ENCODE results near the gene PIGZ.

Gene PIGZ

DNA sequence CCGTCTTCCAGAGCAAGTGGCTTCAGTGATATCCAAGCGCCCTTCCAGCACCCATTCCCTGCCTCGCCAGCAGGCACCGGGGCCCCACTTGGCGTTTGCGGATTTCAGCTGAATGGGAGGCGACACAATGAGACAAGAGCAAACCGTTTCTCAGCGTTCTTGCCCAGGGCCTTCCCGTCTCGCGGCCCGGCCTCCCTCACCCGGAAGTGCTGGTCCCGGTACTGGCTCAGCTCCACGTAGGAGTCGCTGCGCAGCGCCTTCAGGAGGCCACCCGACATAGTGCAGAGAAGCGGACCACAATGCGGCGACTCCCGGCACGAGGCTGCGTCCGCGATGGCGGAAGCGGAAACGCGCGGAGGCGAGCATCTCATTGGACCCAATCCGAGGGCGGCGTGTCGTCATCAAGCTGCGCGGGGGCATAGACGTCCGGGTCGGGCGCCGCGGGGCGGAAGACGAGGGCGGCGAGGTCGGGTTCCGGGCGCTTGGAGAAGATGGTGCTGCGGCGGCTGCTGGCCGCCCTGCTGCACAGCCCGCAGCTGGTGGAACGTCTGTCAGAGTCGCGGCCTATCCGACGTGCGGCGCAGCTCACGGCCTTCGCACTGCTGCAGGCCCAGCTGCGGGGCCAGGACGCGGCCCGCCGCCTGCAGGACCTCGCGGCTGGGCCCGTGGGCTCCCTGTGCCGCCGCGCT is 26.3 kb downstream of the PIGZ start, which contains the start of gene NCBP2:
Gene NCBP2, minus strand, starts transcription at position 303 of the 689 bp plus-strand sequence. Its CDS starts 25 bp downstream, at position 278.
- intact Hi-C loops (cut with DNase I) = loop anchor here (1.0 to 5.0 kb wide), 2 partner anchors 75 to 205 kb away; partner anchors contain the start of genes PAK2 and SENP5

DNA sequence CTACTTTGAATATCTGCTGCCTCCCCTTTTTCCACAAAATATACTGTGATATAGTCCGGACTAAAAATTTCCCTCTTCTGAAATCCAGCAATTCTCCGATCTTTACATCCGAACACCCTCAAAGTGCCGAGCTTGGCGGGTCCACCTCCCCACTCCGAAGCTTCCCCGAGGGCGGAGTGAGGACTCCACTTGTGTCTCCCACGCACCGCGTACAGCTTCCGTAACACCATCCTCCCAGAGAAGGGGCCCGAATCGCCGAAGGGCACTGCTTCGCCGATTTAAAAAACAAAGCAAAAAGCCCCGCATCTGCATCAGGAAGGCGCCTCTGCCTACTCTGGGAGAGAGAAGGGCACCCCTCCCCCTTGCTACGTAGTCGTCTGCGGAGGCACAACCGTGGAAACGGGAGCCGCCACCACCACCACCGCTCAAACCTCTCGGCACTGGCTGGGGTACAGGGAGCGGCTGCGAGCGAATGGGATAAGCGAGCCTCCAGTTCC is 26.9 kb downstream of the PIGZ start:
- peak in 39 of 42 donors; percentile 27 to 85 (median 65) for DNase-seq
- intact Hi-C loops (cut with DNase I) = loop anchor here (1.0 to 5.0 kb wide), 2 partner anchors 74 to 204 kb away; partner anchors contain the start of genes PAK2 and SENP5

More for the DNA sequence above, 26.3 kb downstream of the PIGZ start, which contains the start of gene NCBP2:
- DNase-seq = peak; percentile 90 to 99 (median 97)

- intact Hi-C loops (cut with DNase I) = no loop called here
- DNase-seq = peak in 1 of 42 donors; percentile 29
These were observed 30.1 kb downstream of the PIGZ start for GRCh38 chr3:196938576-196938975.

DNA sequence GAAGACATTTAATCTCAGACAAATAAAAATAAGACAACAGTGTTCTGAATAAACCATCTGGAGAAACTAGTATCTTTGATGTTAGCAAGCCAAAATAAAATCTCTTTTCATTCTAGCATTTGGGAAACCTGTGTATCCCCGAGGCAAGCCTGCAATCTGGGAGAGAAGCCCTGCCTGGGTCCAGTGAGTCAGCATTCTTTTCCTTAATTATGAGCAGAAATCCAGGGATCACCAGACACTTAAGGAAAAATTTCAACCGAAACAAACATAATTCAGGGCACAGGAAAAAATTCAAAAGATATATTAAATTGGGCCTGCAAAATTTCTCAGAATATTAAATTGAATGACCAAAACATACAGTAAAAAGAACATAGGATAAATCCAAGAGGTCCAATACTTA is 30.5 kb downstream of the PIGZ start:
- no peak for DNase-seq
- intact Hi-C loops (cut with DNase I) = no loop called here

GRCh38 chr3:196936288-196936687 is 32.3 kb downstream of the PIGZ start:
- no peak for DNase-seq
- intact Hi-C loops (cut with DNase I) = no loop called here

DNA sequence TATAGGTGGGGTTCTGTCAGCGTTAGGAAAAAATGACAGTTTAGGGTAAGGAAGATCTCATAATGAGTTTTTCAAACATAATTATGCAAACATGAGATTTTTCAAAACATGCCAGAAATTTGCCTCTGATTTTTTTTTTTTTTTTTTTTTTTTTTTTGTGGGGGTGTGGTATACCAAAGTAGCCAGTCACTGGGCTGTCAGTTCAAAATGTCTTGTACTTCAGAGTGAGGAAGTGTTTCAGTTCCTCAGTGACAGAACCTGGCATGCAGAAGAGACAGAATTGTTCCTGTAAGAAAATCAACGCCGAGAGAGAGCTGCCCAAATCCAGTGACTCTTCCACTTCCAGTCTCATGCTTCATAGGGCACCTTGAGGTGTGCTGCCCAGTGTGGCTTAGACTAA is 36.0 kb downstream of the PIGZ start:
- intact Hi-C loops (cut with DNase I) = no loop called here
- no peak for DNase-seq

DNA sequence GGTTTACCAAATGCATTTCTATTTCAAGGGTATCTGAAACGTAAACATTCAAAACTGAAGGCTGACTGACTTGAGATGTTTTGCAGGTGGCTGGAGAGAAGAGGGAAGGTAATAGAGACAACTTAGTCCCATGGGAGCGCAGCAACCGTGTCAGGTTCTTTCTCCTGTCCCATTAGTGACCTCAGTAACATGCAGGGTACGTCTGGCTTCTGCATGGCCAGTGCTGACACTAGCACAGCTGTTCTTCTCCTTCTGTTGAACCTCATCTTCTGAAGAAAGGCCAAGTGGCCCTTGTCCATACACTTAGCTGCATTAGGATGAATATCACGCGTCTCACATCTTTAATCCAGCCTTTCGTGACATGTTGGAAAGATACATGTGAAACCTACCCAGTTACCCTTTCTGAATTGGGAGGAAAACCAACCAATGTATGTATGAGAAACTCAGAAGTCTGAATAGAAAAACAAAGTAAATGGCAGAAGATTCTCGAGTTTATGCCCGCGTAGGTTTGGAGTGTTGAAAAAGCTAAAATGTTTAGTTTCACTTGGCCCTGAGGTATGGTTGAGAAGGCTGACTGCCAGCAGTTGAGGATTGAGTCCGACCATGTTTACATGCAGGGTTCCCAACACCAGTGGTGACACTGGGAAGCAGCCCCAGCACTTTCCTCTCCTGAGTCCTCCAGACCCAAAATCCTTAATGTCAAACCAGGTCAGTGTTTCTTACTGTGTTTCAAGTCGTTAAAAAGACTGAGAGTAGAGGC is 36.6 kb downstream of the PIGZ start:
- no peak for DNase-seq
- intact Hi-C loops (cut with DNase I) = no loop called here

- intact Hi-C loops (cut with DNase I) = no loop called here
- DNase-seq = no peak
These were observed 37.5 kb downstream of the PIGZ start for GRCh38 chr3:196931157-196931556.

DNA sequence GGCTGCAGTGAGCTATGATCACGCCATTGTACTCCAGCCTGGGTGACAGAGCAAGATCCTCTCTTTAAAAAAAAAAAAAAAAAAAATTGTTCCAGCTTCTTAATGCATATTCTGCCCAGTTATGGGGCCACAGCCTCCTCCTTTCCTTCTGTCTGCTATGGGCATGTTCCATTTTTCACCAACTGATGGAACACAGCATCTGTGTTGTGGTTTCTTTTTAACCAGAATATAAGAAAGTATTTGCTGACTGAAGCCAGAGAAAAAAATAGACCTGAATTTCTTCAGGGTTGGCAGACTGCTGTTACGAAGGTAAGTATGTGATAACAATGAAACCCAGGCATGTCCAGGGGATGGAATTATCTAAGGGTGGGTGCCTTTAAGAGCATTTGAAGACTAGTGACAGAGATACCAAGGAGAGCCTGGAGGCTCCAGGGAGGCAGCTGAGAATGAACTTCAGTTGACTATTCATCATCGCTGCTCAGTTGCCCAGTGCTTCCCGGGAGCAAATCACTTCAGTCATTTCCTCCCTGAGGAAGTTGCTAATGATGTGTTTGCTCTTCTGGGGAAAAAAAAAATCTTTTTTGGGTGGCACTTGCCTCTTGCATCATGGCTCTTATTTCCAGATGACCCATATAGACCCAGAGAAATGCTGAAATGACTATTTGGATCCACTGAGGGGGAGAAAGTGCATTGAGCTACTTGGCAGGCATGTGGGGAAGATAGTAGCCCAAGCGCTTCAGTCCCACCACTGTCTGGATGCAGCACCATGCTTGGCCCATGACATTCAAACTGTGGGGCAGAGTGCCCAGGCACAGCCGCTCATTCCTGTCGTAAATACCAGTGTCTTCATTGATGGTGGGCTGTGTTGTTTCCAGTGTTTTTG is 40.8 kb downstream of the PIGZ start:
- no peak for DNase-seq
- intact Hi-C loops (cut with DNase I) = no loop called here

GRCh38 chr3:196920733-196921132 is 47.9 kb downstream of the PIGZ start:
- intact Hi-C loops (cut with DNase I) = no loop called here
- DNase-seq = no peak

GRCh38 chr3:196918968-196919367 is 49.7 kb downstream of the PIGZ start:
- DNase-seq = no peak
- intact Hi-C loops (cut with DNase I) = no loop called here

GRCh38 chr3:196916995-196917394 is 51.6 kb downstream of the PIGZ start:
- intact Hi-C loops (cut with DNase I) = no loop called here
- DNase-seq = no peak

GRCh38 chr3:196916221-196916620 is 52.4 kb downstream of the PIGZ start:
- no peak for DNase-seq
- intact Hi-C loops (cut with DNase I) = no loop called here

GRCh38 chr3:196915375-196915774 is 53.3 kb downstream of the PIGZ start:
- intact Hi-C loops (cut with DNase I) = no loop called here
- no peak for DNase-seq

DNA sequence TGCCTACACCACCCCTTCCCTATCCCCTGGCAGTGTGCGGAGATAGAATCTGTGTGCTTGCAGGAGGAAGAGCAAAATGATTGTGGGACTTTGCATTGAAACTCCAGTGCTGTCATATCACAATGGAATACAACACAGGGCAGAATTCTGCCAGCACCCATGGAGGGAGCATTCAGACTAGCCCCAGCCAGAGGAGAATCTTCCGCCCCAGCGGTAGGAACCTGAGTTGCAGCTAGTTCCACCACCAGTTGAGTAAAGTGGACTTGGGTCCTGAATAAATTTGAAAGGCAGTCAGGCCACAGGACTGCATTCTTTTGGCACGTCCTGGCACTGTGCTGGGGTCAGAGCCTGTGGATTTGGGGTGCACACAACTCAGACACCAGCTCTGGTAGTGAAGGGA is 53.8 kb downstream of the PIGZ start:
- DNase-seq = no peak

GRCh38 chr3:196903740-196904139 is 64.9 kb downstream of the PIGZ start:
- intact Hi-C loops (cut with DNase I) = no loop called here
- DNase-seq = no peak

More for the DNA sequence above, 53.8 kb downstream of the PIGZ start:
- intact Hi-C loops (cut with DNase I) = no loop called here

DNA sequence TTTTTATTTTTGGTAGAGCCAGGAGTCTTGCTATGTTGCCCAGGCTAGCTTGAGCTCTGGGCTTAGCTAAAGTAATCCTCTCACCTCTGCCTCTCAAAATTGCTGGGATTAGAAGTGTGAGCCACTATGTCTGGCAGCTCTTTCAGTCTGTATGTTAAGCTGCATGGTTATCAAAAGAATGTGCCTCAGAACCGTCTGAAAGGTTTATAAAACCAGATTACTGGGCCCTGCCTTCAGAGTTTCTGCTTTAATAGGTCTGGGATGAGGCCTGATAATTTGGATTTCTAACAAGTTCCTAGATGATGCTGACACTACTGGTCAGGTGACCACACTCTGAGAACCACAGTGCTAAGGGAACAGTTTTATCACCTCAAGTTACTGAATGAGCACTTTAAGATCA is 66.3 kb downstream of the PIGZ start:
- no peak for DNase-seq
- intact Hi-C loops (cut with DNase I) = no loop called here

- DNase-seq = no peak
- intact Hi-C loops (cut with DNase I) = no loop called here
These were observed 66.9 kb downstream of the PIGZ start for GRCh38 chr3:196901768-196902167.

All from head of caudate nucleus (tissue), 42 donors.